ENCODE measurements around the gene MICALL2.
"Not testable (repeated sequence)": the region's sequence is repeated elsewhere in the genome, so short reads cannot be mapped to it uniquely, and the experiment has no call there.

DNA sequence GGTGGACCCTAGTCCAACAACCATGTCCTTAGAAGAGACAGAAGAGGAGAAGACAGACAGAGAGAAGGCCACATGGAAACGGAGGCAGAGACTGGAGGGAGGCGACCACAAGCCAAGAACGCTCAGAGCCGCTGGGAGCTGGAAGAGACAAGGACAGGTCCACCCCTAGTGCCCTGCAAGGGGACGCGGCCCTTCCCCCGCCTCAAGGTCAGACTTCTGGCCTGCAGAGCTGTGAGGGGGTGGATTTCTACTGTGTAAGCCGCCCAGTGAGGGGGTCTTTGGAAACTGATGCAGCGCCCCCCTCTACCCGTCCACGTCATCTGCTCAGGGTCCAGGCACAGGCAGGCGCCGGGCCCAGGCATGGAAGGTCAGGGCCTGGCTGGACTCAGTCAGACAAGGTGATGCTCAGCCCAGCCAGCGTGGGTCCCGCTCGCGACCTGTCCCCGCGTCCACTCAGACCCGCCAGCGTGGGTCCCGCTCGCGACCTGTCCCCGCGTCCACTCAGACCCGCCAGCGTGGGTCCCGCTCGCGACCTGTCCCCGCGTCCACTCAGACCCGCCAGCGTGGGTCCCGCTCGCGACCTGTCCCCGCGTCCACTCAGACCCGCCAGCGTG, 15.6 kb downstream of the MICALL2 start:
- TF ChIP-seq, protein P1, sequence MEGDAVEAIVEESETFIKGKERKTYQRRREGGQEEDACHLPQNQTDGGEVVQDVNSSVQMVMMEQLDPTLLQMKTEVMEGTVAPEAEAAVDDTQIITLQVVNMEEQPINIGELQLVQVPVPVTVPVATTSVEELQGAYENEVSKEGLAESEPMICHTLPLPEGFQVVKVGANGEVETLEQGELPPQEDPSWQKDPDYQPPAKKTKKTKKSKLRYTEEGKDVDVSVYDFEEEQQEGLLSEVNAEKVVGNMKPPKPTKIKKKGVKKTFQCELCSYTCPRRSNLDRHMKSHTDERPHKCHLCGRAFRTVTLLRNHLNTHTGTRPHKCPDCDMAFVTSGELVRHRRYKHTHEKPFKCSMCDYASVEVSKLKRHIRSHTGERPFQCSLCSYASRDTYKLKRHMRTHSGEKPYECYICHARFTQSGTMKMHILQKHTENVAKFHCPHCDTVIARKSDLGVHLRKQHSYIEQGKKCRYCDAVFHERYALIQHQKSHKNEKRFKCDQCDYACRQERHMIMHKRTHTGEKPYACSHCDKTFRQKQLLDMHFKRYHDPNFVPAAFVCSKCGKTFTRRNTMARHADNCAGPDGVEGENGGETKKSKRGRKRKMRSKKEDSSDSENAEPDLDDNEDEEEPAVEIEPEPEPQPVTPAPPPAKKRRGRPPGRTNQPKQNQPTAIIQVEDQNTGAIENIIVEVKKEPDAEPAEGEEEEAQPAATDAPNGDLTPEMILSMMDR (IDR thresholded peaks at IDR 0.05) = not testable (repeated sequence)
- TF ChIP-seq POLR2A (IDR thresholded peaks at IDR 0.05) = not testable (repeated sequence)

All from Peyer's patch (tissue), 4 donors.